BE2C (cell line): ENCODE results near the gene MAPK1IP1L.
"Not testable (repeated sequence)": the region's sequence is repeated elsewhere in the genome, so short reads cannot be mapped to it uniquely, and the experiment has no call there.

ENCODE experiments used
- DNase-seq: peaks from one replicate; pipeline ENCODE4 v3.0.0-alpha.2; 2020
- H3K27me3 ChIP-seq: fragments of 250-450 bp; sonication (Bioruptor Pico); 2 replicates; pipeline ENCODE4 v1.5.1; 2020; ENCODE audit warnings: mild to moderate bottlenecking
- H3K36me3 ChIP-seq: fragments of 250-450 bp; sonication (Bioruptor Pico); 2 replicates; pipeline ENCODE4 v1.5.1; 2020; ENCODE audit warnings: mild to moderate bottlenecking
- H3K4me1 ChIP-seq: fragments of 250-450 bp; sonication (Bioruptor Pico); 2 replicates; pipeline ENCODE4 v1.5.1; 2020
- H3K4me3 ChIP-seq: 2 replicates; pipeline ENCODE4 v1.5.1; 2011; ENCODE audit warnings: low read depth, low read length
- H3K9me3 ChIP-seq: fragments of 250-450 bp; sonication (Bioruptor Pico); 2 replicates; pipeline ENCODE4 v1.5.1; 2020
- TF ChIP-seq, protein P1 (sequence below): IDR thresholded peaks from 2 replicates; pipeline ENCODE4 v1.5.1; 2012; ENCODE audit warnings: mild to moderate bottlenecking, low read depth, low read length

The MAPK1IP1L gene

DNA sequence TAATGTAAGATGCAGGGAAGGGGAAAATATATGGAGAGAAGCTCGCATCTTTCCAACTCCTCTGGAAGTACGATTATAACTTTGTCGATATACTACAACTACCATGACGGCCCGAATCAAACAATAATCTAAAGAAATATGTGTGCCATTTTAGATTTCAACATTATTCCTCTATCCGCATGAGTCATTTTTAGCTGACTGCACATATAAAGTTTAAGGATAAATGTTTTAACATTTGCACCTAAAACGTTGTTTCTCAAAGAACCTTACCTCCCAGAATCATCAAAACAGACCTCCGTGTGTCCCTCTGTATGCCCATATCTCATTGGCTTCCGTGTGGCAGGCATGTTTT lies 25.0 kb upstream of the MAPK1IP1L start:
- H3K4me3 ChIP-seq = peak overlapping the region; percentile 95
- H3K27me3 ChIP-seq = no peaks in the 10 kb centered on the region
- TF ChIP-seq, protein P1, sequence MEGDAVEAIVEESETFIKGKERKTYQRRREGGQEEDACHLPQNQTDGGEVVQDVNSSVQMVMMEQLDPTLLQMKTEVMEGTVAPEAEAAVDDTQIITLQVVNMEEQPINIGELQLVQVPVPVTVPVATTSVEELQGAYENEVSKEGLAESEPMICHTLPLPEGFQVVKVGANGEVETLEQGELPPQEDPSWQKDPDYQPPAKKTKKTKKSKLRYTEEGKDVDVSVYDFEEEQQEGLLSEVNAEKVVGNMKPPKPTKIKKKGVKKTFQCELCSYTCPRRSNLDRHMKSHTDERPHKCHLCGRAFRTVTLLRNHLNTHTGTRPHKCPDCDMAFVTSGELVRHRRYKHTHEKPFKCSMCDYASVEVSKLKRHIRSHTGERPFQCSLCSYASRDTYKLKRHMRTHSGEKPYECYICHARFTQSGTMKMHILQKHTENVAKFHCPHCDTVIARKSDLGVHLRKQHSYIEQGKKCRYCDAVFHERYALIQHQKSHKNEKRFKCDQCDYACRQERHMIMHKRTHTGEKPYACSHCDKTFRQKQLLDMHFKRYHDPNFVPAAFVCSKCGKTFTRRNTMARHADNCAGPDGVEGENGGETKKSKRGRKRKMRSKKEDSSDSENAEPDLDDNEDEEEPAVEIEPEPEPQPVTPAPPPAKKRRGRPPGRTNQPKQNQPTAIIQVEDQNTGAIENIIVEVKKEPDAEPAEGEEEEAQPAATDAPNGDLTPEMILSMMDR = no peak
- peaks cover 3% of the 10 kb centered on the region for H3K36me3 ChIP-seq
- H3K9me3 ChIP-seq = no peaks in the 10 kb centered on the region
- DNase-seq = no peak
- peaks cover 15% of the 10 kb centered on the region; the same call in 1 of the 2 replicates for H3K4me1 ChIP-seq

DNA sequence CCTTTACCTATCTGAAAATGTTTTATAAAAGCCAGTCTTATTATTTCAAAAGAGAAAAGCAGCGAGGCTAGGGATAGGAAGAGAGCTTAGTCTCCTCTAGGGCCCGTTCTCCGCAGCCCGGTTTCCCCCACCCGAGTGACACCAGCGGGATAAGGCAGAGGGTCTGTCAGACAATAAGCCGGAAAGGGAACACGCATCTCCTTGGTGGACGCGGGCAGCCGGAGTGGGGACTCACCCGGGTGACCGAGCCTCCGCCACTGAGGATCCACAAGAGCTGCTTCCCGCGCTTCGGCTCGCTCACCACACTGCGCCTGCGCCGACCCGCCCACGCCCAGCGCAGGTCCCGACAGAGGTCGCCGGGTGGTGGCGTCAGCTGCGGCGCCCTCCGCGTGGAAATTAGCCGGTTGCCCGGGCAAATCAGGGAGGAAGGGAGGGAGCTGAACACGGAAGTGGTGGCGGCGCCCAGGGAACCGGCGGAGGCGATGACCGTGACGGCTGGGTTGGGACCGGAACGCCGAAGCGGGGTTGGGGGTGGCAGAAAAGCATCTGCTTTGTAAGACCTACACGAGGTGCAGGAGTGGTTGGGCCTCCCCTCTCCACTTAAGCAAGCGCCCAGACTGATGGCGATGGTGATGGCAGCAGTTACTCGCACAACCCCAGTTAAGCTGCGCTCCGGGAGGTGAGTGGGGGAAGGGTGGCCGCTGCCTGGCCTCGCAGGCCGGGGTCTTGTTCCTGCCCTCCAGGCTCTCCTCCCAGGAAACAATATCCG lies 24.5 kb upstream of the MAPK1IP1L start, which contains the start of the genes SOCS4 and WDHD1:
Gene SOCS4, plus strand, starts transcription at position 444 of the 769 bp plus-strand sequence. CDS start 15,806 bp downstream, outside the sequence.
Gene WDHD1, minus strand, starts transcription at position 307 of the 769 bp plus-strand sequence. CDS start 312 bp downstream, outside the sequence.
- peak; percentile 97 for DNase-seq
- peak within 1 kb of the TSS; percentile 95 for H3K4me3 ChIP-seq
- H3K4me1 ChIP-seq = peaks cover 15% of the 10 kb centered on the region; the same call in 1 of the 2 replicates
- no peaks in the 10 kb centered on the region for H3K27me3 ChIP-seq
- no peaks in the 10 kb centered on the region for H3K9me3 ChIP-seq
- peaks cover 3% of the 10 kb centered on the region for H3K36me3 ChIP-seq
- TF ChIP-seq, protein P1 = no peak

DNA sequence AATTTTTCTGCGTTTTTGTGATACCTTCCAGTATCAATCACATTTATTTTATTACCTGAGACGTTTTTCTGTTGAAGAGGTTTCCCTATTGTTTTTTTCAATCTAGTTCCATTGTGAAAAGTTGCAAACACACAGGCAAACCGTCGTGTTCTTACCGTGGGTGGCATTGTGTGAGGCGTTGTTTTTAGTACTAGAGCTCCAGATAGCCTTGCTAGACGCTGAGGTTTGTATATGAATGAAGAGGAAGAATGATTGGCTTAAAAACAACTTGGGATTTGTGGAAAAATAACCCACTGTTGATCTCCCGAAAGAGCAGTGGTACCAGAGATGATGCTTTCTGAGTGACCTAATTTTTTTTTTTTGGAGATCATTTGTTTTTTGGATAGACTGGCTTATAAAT lies 23.4 kb upstream of the MAPK1IP1L start:
- peaks cover 3% of the 10 kb centered on the region for H3K36me3 ChIP-seq
- no peaks in the 10 kb centered on the region for H3K27me3 ChIP-seq
- peak overlapping the region; percentile 95 for H3K4me3 ChIP-seq
- no peaks in the 10 kb centered on the region for H3K9me3 ChIP-seq
- peaks cover 15% of the 10 kb centered on the region; the same call in 1 of the 2 replicates for H3K4me1 ChIP-seq
- DNase-seq = no peak
- TF ChIP-seq, protein P1 = no peak

DNA sequence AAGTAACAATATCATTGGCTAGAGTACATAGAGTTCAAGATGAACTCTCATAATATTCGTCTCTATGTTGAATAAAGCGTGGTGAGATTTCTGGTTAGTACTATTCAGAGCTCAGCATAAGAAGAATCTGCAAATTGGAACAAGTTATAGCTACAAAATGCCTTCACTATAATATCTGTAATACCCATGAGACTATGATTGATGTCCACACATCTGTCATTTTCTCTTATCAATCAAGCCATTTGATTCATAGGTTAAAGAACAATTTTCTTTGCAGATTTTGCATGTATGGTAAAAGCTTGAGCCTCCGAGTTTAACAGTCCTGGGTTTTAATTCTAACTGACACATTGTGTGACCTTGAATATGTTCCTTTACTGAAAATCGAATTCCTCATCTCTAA lies 23.0 kb upstream of the MAPK1IP1L start:
- no peaks in the 10 kb centered on the region for H3K27me3 ChIP-seq
- H3K4me3 ChIP-seq = peak overlapping the region; percentile 95
- DNase-seq = no peak
- no peaks in the 10 kb centered on the region for H3K9me3 ChIP-seq
- H3K4me1 ChIP-seq = peaks cover 15% of the 10 kb centered on the region; the same call in 1 of the 2 replicates
- TF ChIP-seq, protein P1 = no peak
- peaks cover 2% of the 10 kb centered on the region for H3K36me3 ChIP-seq

DNA sequence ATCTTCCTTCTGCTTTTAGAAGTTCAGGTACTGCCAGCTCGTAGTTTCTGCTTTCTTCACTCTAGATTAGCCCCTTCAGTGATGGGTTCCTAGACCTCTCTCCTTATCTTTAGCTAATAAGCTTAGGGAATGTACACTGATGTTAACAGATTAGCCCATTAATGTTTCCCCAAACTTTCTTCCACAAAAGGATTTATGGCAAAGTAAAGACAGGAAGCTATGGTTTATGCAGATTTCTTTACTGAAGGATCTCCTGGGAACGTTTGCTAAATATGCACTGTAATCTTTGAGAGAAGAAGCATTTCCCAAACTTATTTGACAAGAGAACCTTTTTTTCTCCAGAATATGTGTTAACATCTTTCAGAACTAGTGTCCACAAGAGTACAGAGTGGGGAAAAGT lies 20.3 kb upstream of the MAPK1IP1L start:
- TF ChIP-seq, protein P1 = no peak

DNA sequence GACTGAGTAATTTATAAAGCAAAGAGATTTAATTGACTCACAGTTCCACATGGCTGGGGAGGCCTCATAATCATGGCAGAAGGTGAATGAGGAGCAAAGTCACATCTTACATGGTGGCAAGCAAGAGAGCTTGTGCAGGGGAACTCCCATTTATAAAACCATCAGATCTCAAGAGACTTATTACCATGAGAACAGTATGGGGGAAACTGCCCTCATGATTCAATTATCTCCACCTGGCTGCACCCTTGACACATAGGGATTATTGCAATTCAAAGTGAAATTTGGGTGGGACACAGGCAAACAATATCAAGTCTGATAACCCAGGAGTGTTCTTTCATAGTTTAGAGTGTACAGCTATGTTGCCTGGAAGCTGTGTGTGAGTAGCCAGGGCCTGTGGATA lies 13.5 kb upstream of the MAPK1IP1L start:
- not testable (repeated sequence) for DNase-seq, H3K9me3 ChIP-seq, H3K4me3 ChIP-seq

More for the DNA sequence above, 20.3 kb upstream of the MAPK1IP1L start:
- Histone ChIP-seq H3K4me3 (no peak overlapping the region), H3K9me3 (no peaks in the 10 kb centered on the region), H3K27me3 (no peaks in the 10 kb centered on the region), H3K36me3 (peaks cover 18% of the 10 kb centered on the region), H3K4me1 (peaks cover 9% of the 10 kb centered on the region; the same call in 1 of the 2 replicates)
- DNase-seq = no peak

More for the DNA sequence above, 13.5 kb upstream of the MAPK1IP1L start:
- not testable (repeated sequence) for H3K4me1 ChIP-seq, H3K27me3 ChIP-seq
- H3K36me3 ChIP-seq = peaks cover 54% of the 10 kb centered on the region
